Heart left ventricle (tissue), 16 donors: ENCODE data around the gene CNTFR. TPM values are rescaled to one million over a fixed set of nuclear protein-coding genes. Genes with fewer than 3 reads are reported as not detected.

Experiments used
- ATAC-seq, 4 donors: fragments of 200-7000 bp; cut with Tn5 transposase; one replicate each; pipeline ENCODE4 v1.9.1; 2020 to 2022; ENCODE audit warnings: moderate library complexity in 4 of 4, mild to moderate bottlenecking in 3 of 4, moderate number of reproducible peaks in 1 of 4
- DNase-seq, 5 donors: peaks; one replicate each; pipeline ENCODE4 v3.0.0-alpha.2; 2020
- H3K27ac ChIP-seq, 12 donors: fragments of 200-600 bp; sonication (generic) in 4 of 12; one replicate each; pipeline versions ENCODE4 v1.5.0 to v1.8.0; 2016 to 2022; ENCODE audit warnings: mild to moderate bottlenecking in 2 of 12
- H3K27me3 ChIP-seq, 9 donors: fragments of 200-600 bp; sonication (generic) in 2 of 9; one replicate each; pipeline versions ENCODE4 v1.5.1 to v1.8.0; 2016 to 2022; ENCODE audit warnings: mild to moderate bottlenecking in 3 of 9
- H3K36me3 ChIP-seq, 9 donors: fragments of 200-600 bp; sonication (generic) in 2 of 9; one replicate each; pipeline versions ENCODE4 v1.5.0 to v1.8.0; 2018 to 2022; ENCODE audit warnings: mild to moderate bottlenecking in 2 of 9
- H3K4me1 ChIP-seq, 12 donors: fragments of 200-600 bp; sonication (generic) in 4 of 12; one replicate each; pipeline versions ENCODE4 v1.5.0 to v1.8.0; 2016 to 2022; ENCODE audit warnings: mild to moderate bottlenecking in 3 of 12
- H3K4me3 ChIP-seq, 12 donors: fragments of 200-600 bp; sonication (generic) in 4 of 12; one replicate each; pipeline versions ENCODE4 v1.5.0 to v1.8.0; 2017 to 2022; ENCODE audit warnings: mild to moderate bottlenecking in 9 of 12, moderate library complexity in 4 of 12
- H3K9me3 ChIP-seq, 12 donors: fragments of 200-600 bp; sonication (generic) in 4 of 12; one replicate each; pipeline versions ENCODE4 v1.5.0 to v1.8.0; 2016 to 2022; ENCODE audit warnings: mild to moderate bottlenecking in 1 of 12
- CTCF ChIP-seq, 12 donors: fragments of 200-600 bp; sonication (generic) in 4 of 12; IDR thresholded peaks; one replicate each; pipeline versions ENCODE4 v1.5.0 to v1.8.0; 2018 to 2022; ENCODE audit warnings: antibody characterized with exemption in 12 of 12, mild to moderate bottlenecking in 5 of 12
- POLR2A ChIP-seq, 2 donors: fragments of 450-650 bp; IDR thresholded peaks; one replicate each; pipeline ENCODE4 v1.6.1; 2017; ENCODE audit warnings: antibody characterized with exemption in 2 of 2, mild to moderate bottlenecking in 2 of 2, moderate library complexity in 2 of 2
- WGBS, 4 donors: extraction: QIAGEN DNeasy Blood & Tissue Kit in 2 of 4; methylation state at CpG; one replicate each; pipeline versions ENCODE4 v1.1.5 to v1.1.7; 2013 to 2018; 5-methylcytosine and 5-hydroxymethylcytosine counted together
- intact Hi-C, 10 donors: fragments of 100-400 bp; cut with DNase I; formaldehyde crosslinking; loops; one replicate each; pipeline versions ENCODE4 v1.11.1 to v1.14.2; 2022
- polyA plus RNA-seq, 2 donors: library from polyadenylated mRNA; stranded (reverse); fragments of 200-250 nt; gene quantifications; one replicate each; pipeline ENCODE4 v1.2.3, GENCODE V29; 2013
- total RNA-seq, 9 donors: library from RNA; depleted of rRNA in 2 of 9; stranded (reverse); fragments of >200 nt in 2 of 9; fragmentation: NEBNext Ultra II Directional in 3 of 9; extraction: Animal tissue kit (Norgen Biotek cat#: 25700) in 3 of 9; gene quantifications; one replicate each; pipeline versions ENCODE4 v1.1.0 to v1.2.4, GENCODE V29; 2016 to 2023
- donor health status: ischemic (EF 13 %, LVEDD 7.1; RV severe dilation, severe dysfunction).
- donor health status: healthy with polysubstance abuse.
- donor health status: DM: no; HTN: yes; CAD: no.
- donor health status: DM: no; HTN: no; CAD: no.
- donor health status: ischemic (EF 25% LVEDD 6.9; RV normal size, moderate dysfunction).
- donor health status: ischemic (EF 25% LVEDD 5.7; RV mildly dilated, moderate dysfunction).
- donor health status: healthy.
- donor health status: DM: yes; HTN: yes; CAD: no.
- donor health status: ischemic (EF 35%, LVEDD 5.7; RV mildly dilated, moderate dysfunction).
- donor health status: nonischemic (EF 11% LVEDD 7.7; RV severe dilation, severe dysfunction).
- donor health status: DM: yes; HTN: yes; CAD: no.
- donor health status: PGD.
- donor health status: ischemic (EF 29% LVEDD 5.4; RV normal size, mild dysfunction).
- donor health status: nonischemic (EF 23%, LVEDD 6.1; RV moderate dilation, normal function).

CNTFR gene
- total and polyA plus RNA-seq, 11 donors = 0.43 to 9.8 (median 2.0) TPM

- intact Hi-C loops = no loop called here
- Histone ChIP-seq H3K4me1 (peaks cover 0 to 30% (median 10%) of the 10 kb centered on the region in 12 donors), H3K27me3 (peaks cover 0 to 51% (median 15%) of the 10 kb centered on the region in 9 donors), H3K36me3 (no peaks in the 10 kb centered on the region), H3K27ac (no peak overlapping the region), H3K4me3 (no peak overlapping the region), H3K9me3 (no peaks in the 10 kb centered on the region)
- WGBS, 4 donors = 72 to 88% (median 74%) methylated on average over 12 to 14 of the region's 14 CpGs
- peak in 1 of 4 donors; percentile 23 for ATAC-seq
- DNase-seq = no peak
- TF ChIP-seq POLR2A (IDR thresholded peaks at IDR 0.05) (no peak), CTCF (IDR thresholded peaks at IDR 0.05) (no peak)
Observed at GRCh38 chr9:34576597-34577399, 12.7 kb downstream of the CNTFR start.

GRCh38 chr9:34575862-34576596 is 13.5 kb downstream of the CNTFR start:
- no peaks in the 10 kb centered on the region for H3K9me3 ChIP-seq
- DNase-seq (no peak), ATAC-seq (no peak)
- peaks cover 0 to 44% (median 15%) of the 10 kb centered on the region in 9 donors for H3K27me3 ChIP-seq
- no peak overlapping the region for H3K4me3 ChIP-seq
- H3K27ac ChIP-seq = no peak overlapping the region
- H3K4me1 ChIP-seq = peaks cover 0 to 30% (median 10%) of the 10 kb centered on the region in 12 donors
- no peaks in the 10 kb centered on the region for H3K36me3 ChIP-seq
- WGBS, 4 donors = 86 to 88% (median 87%) methylated on average over 21 of the region's 21 CpGs
- intact Hi-C loops = no loop called here
- TF ChIP-seq POLR2A (IDR thresholded peaks at IDR 0.05) (no peak), CTCF (IDR thresholded peaks at IDR 0.05) (no peak)

GRCh38 chr9:34575241-34575640 is 14.3 kb downstream of the CNTFR start:
- H3K27me3 ChIP-seq = peaks cover 0 to 37% (median 15%) of the 10 kb centered on the region in 9 donors
- ATAC-seq (no peak), DNase-seq (no peak)
- no peak overlapping the region for H3K4me3 ChIP-seq
- TF ChIP-seq CTCF (IDR thresholded peaks at IDR 0.05) = no peak
- TF ChIP-seq POLR2A (IDR thresholded peaks at IDR 0.05) = no peak
- intact Hi-C loops = no loop called here
- 46 to 66% (median 61%) methylated on average over 8 of the region's 8 CpGs for WGBS, 4 donors
- H3K9me3 ChIP-seq = no peaks in the 10 kb centered on the region
- H3K27ac ChIP-seq = no peak overlapping the region
- H3K36me3 ChIP-seq = no peaks in the 10 kb centered on the region
- peaks cover 0 to 30% (median 11%) of the 10 kb centered on the region in 12 donors for H3K4me1 ChIP-seq

GRCh38 chr9:34574571-34574970 is 15.0 kb downstream of the CNTFR start:
- Histone ChIP-seq H3K4me3 (no peak overlapping the region), H3K27me3 (peaks cover 0 to 30% (median 15%) of the 10 kb centered on the region in 9 donors), H3K36me3 (no peaks in the 10 kb centered on the region), H3K4me1 (peaks cover 0 to 27% (median 10%) of the 10 kb centered on the region in 12 donors), H3K9me3 (no peaks in the 10 kb centered on the region), H3K27ac (no peak overlapping the region)
- DNase-seq (peak in 1 of 5 donors; percentile 2), ATAC-seq (no peak)
- WGBS, 4 donors = 91 to 98% (median 94%) methylated on average over 9 to 12 of the region's 12 CpGs
- TF ChIP-seq POLR2A (IDR thresholded peaks at IDR 0.05) = no peak
- TF ChIP-seq CTCF (IDR thresholded peaks at IDR 0.05) = no peak
- intact Hi-C loops = no loop called here
